SU-DHL-6 (cell line): ENCODE results near the gene CYP39A1.

Experiments
- CTCF ChIP-seq: fragments of 200-600 bp; sonication (generic); IDR thresholded peaks from one replicate; pipeline ENCODE4 v1.5.1; 2017; ENCODE audit warnings: antibody characterized with exemption, mild to moderate bottlenecking, low read length, moderate library complexity; ENCODE audit not compliant: insufficient read depth, poor library complexity, severe bottlenecking
- EZH2phosphoT487 ChIP-seq: fragments of 200-600 bp; sonication (generic), shearing (Covaris generic); conservative IDR thresholded peaks from 2 replicates; pipeline ENCODE4 v1.6.1; 2018; ENCODE audit warnings: mild to moderate bottlenecking, antibody characterized with exemption, low read length, moderate library complexity, mixed read lengths

DNA sequence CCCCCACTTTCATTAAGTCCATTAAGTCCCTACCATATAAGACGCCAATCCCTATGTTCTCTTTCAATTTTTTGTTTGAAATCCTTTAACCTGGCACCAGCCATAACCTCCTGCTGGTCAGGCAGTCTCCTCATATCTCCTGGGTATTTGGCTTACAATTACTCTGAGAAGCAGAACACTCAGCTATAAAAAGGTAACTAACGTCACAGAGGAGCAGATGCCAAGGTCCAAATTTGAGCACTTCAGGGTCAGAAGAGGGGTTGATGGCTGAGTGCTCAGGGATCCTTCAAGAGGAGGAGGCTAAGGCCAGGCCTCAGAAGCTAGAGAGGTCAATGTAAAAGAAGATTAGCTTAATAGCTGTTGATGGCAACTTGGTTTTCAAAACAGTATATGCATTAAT, 139.1 kb downstream of the CYP39A1 start:
- TF ChIP-seq CTCF (no peak), EZH2phosphoT487 (no peak)
